ENCODE data around the gene FBXO48.

Gene FBXO48

DNA sequence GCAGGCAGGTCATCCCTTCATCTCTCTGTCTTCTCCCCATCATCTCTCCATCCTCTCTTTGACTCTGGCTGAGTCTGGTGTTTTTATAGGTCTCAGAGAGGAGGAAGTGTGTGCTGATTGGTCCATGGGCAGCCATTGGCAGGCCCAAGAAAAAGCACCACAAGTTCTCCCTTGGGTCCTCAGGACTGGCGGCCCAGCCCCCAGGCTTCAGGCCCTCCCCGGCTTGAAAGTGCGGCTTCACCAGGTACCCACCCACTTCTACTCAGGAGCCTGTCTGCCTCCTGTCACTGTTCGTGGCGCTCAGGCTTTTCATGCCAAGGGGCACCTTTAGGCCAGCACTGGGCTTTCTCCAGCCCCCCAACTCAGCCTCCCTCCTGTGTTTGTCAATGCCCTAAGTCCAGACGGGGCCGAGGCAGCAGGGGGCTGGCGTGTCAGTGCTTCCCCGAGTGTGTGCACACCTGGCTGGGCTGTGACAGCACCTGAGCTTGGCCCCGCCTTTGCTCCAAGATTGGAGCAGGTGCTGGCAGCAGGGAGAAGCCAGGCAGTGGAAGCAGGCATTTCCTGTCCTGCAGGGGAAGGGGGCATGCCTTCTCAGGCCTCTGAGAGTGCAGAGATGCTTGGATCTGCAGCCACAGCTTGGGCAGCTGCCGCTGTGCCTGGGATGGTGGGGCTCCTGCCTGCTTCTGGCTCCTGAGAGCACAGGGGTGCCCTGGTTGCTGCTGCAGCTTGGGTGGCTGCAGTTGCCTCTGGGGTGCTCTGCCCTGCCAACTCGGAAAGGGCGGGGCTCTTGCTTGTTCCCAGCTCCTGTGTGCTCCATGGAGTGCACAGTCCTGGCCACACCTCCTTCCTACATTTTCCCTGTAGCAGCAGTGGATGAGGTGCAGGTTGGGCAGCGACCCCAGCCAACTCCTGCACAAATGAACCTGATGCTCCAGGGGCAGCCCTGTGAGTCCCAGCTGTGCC, 34.1 kb downstream of the FBXO48 start:
- no peak for DNase-seq

DNA sequence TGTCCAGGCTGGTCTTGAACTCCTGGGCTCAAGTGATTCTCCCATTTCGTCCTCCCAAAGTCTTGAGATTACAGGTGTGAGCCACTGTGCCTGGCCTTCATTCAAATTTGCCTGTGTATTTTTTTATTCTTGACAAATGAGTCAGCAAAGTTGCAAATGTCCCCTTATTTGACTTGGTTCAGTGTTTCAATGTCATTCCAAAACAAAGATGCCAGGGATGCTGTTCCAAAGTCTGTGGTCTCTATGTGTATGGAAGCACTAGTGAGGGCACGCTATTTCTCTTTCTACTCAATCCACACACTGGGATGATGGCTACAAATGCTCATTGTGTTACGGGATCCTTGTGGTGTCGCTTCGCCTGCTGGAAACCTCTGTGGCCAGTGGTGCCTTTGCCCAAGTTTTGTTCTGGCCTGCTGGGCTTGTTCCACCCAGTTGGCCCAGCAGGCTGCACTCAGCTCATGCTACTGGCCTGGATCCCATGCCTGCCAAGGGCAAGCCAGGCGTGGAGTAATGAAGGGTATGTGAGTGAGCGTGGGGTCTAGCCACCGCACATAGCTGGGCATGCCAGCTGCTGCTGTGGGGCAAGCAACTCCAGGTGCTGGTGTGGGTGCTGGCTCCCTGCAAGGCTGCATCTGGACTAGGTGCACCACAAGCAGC, 35.6 kb downstream of the FBXO48 start:
- DNase-seq = no peak

DNA sequence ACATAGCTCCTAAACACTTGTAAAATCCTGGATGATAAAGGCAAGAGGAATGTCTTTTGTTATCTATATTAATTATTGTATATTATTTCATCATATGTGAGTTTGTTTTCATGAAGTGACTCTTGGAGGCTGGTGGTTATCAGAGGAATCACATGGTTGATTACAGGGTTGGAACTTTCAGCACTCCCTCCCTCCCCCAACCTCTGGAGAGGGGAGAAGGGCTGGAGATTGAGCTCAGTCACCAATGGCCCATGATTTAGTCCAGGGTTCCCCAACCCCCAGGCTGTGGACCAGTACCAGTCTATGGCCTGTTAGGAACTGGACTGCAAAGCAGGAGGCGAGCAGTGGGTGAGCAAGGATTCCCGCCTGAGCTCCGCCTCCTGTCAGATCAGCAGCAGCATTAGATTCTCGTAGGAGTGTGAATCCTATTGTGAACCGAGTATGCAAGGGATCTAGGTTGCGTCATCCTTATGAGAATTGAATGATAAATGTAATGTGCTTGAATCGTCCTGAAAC, 37.7 kb downstream of the FBXO48 start:
- DNase-seq = no peak

DNA sequence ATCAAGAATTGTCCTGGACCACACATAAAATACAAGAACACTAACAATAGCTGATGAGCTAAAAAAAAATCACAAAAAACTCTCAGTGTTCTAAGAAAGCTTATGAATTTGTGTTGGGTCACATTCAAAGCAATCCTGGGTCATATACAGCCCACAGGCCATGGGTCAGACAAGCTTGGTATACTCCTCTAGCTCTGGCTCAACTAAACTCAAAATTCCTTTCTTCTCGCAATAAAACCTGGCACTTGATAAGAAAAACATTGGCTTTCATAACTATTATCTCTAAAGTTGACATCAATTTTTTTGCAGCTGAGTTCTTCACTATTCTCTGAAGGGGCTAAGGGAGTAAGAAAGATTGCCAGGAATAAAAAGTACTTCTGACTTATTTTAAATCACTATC, 38.3 kb downstream of the FBXO48 start:
- no peak for DNase-seq

DNA sequence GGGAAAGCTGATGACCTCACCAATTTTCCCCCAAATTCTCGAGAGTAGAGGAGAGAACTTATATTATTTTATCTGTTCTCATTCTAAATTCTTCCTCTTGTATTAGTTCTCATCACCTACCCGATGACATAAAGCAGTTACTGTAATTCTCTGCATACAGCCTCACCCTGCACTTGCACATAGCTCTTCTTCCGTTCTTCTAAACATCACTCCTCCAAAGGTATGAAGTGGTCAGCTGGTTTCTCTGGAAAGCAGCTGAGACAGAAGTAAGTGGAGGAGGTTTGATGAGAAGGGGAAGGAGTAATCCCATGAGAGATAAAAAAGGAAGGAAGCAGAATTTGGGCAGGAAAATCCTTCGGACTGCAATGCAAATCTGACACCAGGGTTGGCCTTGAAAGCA, 39.0 kb downstream of the FBXO48 start:
- no peak for DNase-seq

DNA sequence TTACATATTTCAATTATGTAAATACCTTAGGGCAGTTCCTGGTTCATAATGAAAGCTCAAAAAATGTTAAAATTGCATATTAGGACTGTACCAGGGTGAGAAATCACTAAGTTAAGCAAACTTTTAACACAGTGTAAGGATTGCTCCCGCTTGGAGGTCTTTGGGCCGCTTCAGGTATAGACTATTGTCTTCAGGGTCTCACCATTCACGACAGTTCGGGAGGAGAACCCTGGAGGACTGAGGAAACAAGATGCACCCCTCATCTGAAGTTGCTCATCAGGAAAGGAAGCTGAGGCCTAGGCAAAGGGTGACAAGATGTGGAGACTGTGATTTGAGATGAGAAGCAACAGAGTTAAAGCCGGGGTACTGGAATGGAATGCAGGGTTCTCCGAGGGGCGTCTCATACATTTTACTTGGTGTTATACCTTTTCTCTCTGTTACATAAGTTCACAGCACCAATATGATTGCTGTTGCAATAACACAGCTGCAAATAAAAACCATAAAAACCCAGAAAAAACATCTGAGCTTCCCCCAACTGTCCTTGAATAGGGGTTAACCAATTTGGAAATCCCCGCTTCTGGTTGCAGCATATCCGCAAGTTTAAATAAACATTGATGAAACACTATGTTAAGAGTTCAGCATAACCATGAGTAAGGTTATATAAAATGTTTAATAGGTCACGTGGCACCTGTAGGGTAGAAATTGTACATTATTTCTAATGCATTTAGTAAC, 40.1 kb downstream of the FBXO48 start:
- DNase-seq = no peak

DNA sequence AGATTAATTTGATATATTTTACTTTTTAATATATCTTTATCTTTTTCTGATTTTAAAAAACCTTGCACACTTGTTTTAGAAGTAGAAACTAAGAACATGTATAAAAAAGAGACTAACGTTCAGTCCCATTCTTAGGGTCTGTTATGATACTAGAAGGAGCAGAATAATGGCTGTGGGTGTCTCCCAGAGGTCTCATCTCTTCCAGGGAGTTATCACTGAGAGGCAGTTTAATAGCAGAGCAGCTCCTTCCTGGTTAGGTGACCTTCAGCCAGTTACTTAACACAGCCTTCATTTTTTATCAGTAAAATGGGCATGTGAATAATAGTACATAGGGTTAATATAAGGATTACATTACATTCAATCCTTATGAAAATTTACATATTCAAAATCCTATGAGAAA, 40.6 kb downstream of the FBXO48 start:
- DNase-seq = no peak

DNA sequence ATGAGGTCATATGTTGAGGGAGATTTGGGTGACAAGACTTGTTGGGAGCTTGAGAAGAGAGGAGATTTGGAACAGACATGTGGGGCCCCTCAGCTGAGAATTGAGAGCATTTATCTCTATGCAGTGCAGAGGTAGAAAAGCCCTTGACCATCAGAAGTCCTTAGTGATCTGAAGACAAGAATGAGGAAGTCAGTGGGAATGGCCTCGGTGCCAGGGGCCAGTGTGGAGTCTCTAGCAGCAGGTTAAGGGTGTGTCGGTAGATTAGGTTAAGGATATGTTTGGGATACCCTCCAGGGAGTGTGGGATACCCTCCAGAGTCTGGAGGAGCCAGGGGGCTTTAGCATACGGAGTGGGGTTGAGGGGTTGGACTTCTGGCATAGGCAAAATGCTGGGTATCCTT, 41.6 kb downstream of the FBXO48 start:
- no peak for DNase-seq

DNA sequence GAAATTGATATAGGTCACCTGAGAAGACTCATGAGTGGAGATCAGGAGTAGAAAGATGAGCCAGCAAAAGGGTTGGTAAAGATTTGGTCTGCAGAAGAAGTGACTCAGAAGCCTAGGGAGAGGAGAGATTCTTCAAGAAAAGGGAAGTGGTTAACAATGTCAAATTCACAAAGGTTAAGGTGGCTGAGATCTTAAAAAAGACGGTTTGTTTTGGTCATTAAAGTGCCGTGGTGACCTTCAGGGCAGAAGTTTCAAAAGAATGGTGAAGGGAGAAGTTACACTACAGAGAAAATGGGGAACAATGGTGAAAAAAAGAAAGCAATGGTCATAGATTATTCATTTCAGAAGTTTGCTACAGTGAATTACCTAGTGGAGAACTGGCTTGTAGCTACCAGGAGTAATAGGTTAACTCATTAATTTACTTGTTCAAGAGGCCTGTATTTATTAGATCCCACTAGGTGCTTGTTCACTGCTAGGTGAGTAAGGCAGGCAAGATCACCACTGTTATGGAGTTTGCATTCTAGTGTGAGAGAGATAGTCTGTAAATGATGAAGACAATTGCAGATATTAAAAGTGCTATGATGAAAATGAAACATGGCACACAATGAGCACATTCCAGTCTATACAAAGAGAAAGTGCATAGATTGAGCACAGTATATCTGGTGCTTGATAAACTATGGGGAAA, 43.0 kb downstream of the FBXO48 start:
- DNase-seq = no peak

DNA sequence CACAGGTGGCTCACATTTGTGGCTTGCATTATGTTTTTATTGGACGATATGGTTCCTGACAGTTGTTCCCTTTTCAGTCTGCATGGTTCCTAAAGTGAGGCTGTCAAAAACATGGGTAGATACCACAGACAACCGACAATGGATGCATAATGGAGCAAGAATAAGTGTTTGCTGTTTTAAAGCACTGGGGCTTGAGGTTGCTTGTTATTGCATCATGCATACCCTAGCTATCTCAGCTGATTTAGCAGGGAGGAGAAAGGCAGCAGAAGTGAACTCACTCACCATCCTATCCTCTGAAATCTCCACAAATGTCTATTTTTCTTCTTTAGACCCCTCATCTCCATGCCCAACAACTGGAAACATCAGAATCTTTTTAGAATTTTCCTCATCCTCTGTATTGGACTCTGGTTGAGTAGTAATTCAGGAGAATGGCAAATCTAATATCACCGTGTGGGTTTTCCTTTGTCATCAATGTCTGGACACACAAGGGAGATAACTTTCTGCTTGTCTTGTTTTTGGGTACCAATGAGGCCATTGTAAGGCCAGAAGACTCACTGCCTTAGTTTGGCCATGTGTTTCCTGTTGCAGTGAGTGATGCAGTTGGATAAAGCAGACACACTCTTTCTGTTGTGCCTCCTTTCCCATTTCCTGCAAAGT, 46.7 kb downstream of the FBXO48 start:
- no peak for DNase-seq

DNA sequence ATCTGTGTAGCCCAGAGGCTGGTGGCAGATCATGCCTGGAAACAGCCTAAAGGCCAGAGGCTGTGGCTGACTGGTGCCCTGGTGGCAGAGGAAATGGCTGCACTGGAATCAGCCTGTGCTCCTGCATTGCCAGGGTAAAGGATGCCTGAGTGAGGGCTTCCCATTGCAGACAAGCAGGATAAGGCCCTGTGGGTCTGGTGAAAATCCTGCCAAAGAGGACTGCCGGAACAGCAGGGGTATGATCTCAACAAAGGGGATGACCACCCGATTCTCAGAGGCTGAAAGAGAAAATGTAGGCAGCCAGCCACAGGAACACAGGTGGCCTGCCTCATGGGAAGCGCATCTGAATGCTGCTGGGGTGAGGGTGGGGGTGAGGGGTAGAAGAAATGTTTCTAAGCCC, 48.2 kb downstream of the FBXO48 start:
- DNase-seq = no peak

DNA sequence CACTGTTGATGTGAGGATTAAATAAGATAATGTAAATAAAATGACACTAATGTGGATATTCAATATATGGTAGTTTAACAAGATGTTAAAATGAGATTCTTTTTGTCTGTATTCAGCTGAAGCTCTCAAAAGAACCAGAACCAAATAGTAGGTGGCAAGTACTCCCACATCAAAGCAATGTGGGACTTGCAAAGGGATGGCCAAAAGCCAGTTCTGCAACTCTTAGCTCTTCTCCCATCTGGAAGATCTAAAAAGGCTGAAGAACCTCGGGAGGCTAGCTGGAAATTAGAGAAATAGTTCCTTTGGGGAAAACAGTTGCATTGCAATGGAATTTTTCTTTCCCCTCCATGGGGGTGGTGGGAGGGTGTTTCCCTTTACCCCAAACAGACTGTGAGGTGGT, 48.7 kb downstream of the FBXO48 start:
- no peak for DNase-seq

DNA sequence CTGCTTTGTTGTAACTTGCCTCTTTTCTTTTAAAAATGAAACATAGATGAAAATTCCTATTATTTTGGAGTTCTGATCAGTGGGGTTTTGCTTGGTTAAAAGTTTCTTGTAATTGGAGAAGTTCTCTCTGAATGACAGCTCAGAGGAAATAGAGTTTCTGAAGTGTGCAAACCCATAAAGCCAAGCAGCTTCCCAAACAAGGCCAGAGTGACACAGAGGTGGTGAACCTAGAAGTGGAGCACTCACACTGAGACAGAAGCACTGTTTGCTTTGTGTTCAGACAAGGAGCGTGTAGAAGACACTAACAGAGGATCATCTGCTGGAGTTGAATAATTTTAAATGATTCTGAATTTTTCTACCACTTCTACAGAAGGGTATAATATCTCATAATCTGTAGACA, 49.2 kb downstream of the FBXO48 start:
- no peak for DNase-seq

DNA sequence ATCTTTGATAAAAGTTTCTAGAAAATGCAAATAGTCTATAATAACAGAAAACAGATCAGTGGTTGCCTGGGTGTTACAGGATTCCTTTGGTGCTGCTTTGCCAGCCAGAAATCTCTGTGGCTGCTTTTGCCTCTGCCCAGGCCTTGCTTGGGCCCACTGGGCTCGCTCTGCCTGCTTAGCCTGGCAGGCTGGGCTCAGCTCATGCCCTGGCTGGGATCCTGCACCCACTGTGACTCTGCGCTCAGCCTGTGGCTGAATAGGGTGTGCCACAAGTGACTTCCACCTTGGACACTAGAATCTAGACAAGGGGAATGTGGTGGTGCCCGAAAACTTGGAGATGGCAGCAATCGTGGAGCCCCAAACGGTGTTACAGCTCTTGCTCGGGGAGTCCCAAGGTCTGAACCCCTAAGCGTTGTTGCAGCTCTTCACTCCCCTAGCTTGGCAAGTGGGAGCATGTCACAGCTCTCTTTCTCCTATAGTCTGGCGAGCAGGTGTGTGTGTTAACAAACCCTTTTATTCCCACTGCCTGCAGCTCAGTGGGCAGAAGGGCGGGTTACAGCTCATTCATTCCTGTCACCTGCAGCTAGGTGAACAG, 50.9 kb downstream of the FBXO48 start:
- no peak for DNase-seq

DNA sequence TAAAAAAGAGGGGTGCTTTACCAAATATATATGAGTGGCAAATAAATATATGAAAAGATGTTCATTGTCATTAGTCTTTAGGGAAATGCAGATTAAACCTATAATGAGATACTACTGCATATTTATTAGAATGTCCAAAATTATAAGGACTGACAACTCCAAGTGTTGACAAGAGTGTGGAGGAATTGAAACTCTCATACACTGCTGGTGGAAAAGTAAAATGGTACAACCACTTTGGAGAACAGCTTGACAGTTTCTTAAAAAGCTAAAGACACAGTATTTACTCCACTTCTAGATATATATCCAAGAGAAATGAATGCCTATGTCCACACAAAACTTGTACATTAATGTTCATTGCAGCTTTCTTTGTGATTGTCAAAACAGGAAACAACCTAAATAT, 51.6 kb downstream of the FBXO48 start:
- no peak for DNase-seq

DNA sequence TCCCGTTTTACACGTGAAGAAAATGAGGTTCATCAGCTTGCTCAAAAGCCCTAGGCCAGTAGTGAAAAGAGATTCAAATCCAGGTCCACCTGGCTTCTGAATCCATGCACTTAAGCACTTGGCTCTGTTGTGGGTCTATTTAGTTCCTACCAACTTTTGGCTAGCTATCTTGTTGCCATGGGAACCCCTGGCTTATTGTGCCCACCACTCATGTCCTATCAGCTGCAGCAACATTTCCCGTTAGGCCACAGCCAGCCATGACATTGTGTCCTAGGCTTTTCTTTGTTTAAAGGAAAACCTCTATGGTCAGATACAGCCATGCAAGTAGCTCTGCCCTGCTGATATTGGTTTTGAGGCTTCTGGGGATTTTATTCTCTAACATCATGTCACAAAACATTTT, 52.2 kb downstream of the FBXO48 start:
- DNase-seq = no peak

DNA sequence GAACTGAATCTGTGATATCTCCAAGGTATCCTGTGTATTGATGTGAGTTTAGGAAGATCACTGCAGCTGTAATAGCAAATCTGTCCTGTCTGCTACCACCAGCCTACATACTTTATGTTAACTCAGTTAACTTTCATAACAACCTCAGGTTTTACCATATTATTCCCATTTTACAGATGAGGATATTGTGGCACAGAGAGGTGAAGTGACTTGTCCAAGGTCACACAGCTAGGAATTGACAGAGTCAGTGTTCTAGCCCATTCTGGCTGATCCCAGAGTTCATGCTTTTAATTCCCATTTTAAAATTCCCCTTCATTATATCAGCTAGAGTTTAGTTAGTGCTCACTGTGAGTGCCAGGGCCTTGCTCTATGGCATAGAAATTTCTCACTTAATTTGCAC, 52.6 kb downstream of the FBXO48 start:
- DNase-seq = no peak

DNA sequence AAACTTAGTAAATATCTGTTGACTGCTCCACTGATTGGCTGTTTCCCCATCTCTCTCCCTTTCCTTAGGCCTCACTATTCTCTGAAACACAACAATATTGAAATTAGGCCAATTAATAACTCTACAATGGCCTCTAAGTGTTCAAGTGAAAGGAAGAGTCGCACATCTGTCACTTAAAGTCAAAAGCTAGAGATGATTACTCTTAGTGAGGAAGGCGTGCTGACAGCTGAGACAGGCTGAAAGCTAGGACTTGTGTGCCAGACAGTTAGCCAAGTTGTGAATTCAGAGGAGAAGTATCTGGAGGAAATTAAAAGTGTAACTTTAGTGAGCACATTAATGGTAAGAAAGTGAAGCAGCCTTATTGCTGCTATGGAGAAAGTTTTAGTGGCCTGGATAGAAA, 53.6 kb downstream of the FBXO48 start:
- no peak for DNase-seq

DNA sequence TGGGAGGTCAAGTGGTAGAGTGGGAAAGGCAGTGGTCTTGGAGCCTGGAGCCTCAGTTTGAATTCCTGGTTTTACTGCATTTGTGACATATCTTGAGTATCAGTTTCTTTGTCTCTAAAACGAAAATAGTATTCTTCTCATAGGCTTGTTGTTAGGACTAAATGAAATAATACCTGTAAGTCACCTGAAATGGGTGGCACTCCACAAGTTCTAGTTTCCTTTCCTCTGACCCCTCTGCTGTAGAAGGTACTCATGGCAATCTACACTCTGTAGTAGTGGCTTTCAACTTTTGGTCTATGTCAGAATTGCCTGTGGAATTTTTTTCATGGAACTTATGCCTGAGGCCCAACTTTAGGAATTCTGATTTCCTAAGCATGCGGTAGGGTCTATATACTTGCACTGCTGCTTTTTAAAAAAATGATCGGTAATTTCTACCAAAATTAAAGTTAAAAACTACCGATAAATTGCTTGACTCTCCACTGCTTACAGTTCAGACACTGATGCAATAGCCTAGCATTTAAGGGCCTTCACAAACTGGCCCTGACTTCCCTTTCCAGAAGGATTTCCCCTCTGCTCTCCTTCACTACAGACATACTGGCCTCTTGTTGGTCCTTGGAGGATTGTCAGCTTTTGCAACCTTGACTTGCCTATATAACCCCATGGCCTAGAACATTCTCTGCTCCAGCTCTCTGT, 54.8 kb downstream of the FBXO48 start:
- no peak for DNase-seq

DNA sequence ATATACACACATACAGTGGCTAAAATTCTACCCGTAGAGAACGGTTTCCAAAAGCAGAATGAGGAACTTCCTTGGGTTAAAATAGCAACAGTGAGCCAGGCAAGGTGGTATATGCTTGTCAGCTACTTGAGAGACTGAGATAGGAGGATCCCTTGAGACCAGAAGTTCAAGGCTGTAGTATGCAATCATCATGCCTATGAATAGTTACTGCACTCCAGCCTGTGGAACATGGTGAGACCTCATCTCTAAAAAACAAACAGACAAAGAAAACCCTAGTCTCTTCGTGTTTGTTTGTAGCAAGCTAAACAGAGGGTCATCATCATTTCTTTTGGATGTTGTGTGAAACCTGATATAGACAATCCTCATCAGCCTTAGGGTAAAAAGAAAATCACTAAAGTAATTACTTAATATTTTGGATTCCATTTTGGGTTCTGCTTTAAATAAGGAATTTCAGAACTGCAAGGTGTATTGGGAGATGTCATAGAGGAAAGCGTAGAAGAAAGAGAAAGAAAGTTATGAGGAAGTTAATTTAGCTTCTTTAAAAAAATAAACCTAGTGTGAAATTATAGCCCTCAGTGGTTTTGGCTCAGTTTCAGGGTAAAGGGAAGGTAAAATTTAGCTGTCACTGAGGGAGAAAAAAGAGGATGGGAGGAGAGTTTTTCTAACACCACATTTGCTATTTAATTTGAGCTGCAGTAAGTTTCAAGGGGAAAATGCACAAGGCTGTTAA, 55.5 kb downstream of the FBXO48 start:
- DNase-seq = no peak
